HK-2 (cell line): ENCODE data around the gene CIDEB.
A peak's percentile ranks its signal among the peaks of the same experiment; 100 is the strongest.

Experiments
- DNase-seq: peaks from one replicate; pipeline ENCODE4 v3.0.0-alpha.2; 2018; ENCODE audit not compliant: unreplicated experiment

CIDEB gene

DNA sequence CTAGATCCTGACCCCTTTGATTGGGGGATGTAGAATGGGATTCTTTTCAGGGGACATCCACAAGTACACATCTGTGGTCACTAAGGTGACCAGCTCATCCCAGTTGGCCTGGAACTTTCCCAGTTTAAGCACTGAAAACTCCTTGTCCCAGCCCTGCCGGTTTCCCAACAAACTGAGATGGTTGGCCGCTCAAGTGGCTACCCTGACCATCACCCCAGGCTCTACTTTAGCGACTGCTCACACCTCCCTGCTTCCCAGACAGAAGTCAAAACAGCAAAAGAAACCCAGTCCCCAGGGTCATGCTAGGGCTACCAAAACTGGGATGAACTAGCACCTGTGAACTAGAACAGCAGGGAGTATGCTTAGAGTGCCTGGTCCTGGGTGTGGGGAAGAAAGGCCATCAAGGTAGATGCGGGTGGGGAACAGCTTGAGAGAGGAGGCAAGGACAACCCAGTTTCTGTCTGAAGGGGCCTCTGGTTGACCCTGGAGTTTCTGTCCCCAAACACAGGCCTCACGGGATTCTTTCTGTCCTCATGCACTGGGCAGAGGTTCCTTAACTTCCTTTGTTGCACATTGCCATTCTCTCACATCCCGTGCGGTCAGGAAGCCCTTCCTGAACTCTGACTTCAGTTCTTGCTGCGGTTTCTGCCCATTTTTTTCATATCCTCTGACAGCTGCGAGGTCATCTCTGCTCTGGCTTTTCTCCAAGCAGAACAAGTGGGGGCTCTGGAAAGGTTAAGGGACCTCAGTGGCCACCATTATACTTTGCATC lies 5.1 kb upstream of the CIDEB start:
- no peak for DNase-seq

DNA sequence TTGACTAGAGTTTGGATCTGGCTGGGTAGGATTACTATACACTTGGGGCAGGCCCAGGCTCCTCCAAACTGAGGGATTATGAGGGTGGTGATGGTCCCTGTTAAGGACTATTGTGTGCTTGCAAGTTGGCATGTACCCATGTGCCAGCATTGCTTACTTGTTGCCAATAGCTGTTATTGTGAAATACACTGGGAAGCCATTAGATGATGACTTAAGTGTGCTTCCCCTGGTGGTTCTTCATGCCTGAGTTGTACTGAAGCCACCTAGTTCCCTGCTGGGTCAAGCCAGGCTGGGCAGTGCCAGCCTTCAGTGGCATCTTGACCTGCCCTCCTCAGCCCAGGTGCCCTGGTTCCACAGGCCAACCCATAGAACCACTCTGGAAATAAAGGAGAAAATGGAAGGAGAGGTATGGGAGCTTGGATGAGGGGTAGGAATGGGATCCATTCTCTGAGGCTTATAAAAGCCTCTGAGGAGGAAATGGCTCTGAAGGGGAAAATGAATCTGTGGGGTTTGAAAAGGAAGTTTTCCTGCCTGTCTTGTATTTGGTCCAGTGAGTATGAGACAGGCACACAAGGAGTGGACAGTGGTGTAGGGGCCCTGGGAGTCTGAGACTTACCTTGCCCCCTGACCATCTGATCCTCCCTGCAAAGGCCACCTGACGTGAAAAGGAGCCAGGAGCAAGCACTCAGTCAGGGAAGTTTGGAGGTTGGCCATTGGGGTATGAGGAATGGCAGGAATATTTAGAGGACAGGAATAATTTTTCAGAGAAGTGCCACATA lies 4.2 kb upstream of the CIDEB start:
- no peak for DNase-seq

DNA sequence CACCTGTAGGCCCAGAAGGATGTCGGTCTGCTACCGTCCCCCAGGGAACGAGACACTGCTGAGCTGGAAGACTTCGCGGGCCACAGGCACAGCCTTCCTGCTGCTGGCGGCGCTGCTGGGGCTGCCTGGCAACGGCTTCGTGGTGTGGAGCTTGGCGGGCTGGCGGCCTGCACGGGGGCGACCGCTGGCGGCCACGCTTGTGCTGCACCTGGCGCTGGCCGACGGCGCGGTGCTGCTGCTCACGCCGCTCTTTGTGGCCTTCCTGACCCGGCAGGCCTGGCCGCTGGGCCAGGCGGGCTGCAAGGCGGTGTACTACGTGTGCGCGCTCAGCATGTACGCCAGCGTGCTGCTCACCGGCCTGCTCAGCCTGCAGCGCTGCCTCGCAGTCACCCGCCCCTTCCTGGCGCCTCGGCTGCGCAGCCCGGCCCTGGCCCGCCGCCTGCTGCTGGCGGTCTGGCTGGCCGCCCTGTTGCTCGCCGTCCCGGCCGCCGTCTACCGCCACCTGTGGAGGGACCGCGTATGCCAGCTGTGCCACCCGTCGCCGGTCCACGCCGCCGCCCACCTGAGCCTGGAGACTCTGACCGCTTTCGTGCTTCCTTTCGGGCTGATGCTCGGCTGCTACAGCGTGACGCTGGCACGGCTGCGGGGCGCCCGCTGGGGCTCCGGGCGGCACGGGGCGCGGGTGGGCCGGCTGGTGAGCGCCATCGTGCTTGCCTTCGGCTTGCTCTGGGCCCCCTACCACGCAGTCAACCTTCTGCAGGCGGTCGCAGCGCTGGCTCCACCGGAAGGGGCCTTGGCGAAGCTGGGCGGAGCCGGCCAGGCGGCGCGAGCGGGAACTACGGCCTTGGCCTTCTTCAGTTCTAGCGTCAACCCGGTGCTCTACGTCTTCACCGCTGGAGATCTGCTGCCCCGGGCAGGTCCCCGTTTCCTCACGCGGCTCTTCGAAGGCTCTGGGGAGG lies 3.1 kb upstream of the CIDEB start, which contains the start of gene LTB4R:
LTB4R (plus strand) TSS at position 857 of the 959 bp plus-strand sequence. CDS start 4,150 bp downstream, outside the sequence.
- DNase-seq, result no peak

DNA sequence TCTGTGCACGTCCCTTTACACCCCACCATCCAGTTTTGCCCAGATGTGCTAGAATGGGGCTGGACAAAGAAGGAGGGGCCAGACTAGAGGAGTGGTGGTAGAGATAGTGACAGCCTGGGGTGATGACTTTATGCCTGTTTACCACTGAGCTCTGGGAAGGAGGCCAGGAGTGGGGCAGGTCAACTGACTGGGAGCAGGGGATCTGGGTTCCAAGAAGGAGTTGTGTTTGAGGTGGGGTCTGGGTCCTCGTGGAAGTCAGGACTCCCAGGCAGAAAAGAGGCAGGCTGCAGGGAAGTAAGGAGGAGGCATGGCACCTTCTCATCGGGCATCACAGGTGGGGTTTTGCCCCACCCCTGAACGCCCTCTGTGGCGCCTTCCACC lies 2.5 kb upstream of the CIDEB start:
- no peak for DNase-seq

DNA sequence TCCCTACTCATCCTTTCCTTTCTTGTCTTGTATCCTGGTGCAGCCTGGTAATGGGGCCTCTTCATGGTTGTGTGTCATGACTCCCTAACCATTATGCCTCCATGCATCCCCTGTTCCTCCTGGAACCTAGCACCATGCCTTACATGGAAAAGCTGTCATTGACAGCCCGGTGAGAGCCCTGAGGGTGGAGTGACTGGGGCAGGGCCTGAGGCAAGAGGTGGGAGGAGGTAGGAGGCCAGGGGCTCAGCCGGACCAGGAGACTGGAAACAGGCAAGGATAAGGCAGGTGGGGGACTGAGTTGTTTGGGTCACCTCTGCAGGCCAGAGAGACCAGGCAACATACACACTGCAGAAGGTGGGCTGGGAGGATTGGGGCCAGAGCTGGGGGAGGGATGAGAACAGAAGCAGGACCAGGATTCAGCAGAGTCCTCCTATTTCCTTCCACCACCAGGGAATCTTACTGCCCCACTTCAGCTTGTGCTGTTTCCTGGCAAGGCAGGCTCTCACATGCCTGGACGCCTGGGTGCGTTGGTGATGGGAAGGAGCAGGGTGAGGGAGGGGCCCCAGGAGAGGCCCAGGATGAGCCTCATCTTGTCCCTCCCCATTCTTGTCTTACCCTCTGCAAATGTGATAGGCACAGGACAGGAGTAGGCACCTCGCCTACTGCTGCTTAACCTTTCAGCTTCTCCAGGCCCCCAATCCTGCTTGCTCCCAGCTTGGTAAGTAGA lies 1.9 kb upstream of the CIDEB start, which contains the start of gene LTB4R2:
LTB4R2 (plus strand) TSS at position 603 of the 727 bp plus-strand sequence. CDS start 525 bp downstream, outside the sequence.
- DNase-seq, result no peak

DNA sequence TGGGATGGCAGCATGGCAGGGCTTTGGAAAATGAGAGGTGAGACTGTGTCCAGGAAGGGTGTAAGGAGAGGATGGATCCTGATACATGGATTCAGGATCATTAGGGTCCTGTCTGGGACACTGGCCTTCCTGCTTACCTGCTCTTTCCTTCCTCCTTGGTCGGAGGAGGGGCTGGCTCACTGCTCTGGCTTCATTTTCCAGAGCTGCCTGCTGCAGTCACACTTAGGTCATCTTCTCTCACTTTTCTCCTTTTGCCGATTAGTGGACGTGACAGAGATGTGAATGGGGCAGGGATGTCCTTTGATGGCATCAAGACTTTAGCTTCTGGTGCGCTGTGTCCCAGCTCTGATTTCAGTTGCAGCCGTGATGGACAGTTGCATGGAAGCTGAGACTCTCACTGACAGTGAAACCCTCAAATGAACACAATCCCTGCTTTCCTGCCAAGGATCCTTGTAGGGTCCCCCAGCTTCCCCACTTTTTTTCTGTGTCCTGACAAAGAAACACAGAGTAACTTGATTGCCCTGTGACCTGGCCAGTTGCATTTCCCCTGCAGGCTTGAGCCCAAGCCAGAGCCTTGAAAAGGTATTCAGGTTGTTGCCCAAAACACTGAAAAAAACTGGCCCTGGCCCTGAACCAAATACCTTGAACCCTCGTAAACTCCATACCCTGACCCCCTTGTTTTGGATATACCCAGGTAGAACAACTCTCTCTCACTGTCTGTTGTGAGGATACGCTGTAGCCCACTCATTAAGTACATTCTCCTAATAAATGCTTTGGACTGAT lies 756 bp upstream of the CIDEB start:
- DNase-seq, result no peak

DNA sequence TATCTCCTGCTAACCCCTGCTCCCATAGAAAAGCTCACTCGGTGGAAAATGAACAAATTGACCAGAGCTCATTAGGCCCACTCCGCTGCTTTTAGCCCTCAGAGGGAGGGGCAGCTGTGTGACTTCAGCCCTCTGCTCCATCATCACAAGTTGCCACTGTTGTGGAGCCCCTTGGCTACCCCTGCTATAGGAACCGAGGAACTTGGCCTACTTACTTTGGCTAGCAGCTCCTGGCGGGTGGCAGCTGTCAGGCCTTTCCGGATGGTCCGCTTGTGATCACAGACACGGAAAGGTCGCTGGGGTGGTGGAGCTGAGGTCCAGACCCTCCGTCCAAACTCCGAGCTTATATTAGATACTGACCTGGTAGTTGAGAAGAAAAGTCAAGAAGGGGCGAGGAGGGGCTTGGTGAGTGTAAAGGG lies 612 bp downstream of the CIDEB start:
- DNase-seq, result no peak

DNA sequence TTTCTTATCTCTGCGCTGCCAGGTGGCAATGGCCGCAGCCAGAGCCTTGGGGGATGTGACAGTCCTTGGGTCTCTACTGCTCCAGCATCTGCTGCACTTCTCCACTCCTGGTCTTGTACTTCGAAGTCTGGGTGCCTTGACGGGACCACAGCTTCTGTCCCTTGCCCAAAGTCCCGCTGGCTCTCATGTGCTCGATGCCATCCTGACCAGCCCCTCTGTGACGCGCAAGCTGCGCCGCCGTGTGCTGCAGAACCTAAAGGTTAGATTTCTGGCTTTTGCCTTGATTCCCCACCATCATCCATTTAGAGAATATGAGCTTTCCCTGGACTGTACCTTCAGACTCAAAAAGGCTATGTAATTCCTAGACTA lies 3.8 kb downstream of the CIDEB start:
- no peak for DNase-seq

DNA sequence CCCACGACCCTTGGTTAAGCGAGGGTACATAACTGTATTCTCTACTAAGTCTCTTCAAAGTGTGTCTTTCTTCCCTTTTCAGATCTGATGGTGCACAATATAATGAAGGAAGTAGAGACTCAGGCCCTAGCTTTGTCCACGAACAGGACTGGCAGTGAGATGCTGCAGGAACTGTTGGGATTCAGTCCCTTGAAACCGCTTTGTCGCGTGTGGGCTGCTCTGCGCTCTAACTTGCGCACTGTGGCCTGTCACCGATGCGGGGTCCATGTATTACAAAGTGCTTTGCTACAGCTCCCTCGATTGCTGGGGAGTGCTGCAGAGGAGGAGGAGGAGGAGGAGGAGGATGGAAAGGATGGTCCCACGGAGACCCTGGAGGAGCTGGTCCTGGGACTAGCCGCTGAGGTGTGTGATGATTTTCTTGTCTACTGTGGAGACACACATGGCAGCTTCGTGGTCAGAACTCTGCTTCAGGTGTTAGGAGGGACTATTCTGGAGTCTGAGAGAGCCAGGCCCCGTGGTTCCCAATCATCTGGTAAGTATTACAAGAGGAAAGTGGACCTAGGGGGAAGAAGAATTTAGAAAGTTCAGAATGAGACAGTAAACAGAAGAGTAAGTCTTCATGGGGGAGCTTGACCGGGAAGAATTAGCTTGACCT lies 7.3 kb downstream of the CIDEB start:
- DNase-seq, result no peak

DNA sequence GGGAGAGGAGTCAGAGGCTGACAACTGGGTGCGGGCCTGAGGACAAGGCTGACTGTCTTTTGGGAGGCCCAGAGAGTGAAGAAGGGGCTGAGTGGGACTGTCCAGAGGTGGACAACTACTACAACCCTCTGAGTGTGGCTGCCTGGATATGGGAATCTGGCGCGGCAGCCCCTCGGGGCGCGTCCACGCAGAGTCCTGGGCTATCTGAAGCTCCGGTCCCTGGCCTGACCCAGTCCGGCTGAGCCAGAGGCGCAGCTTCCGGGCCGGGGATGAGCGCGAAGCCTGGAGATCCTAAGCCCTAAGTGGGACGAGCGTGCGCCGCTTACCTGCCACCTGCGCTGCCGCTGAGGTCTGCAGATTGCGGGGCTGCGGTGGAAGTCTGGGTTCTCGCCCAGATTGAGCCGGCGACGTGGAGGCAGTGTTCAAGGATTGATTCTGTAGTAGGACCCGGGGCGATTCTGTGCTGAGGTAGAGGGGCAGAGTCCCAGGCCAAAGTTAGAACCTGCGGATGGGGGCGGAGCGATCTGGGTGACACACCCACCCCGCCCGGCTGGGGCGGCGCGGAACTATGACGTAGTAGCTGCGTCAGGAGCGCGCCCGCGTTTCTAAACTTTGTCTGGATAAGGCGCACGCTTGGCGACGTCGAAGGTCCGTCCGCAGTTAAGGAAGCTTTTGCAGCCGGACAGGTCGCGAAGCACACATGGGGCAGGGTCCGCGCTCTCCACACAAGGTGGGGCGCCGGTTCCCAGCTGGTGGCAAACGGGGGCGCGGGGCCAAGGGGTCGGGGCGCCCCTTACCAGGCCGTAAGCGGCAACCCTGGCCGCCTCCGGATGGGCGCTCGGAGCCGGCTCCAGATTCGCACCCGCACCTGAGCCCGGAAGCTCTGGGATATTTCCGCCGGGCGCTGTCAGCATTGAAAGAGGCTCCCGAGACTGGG lies 8.3 kb downstream of the CIDEB start, which contains the start of the genes DHRS1 and NOP9:
DHRS1 (minus strand) TSS at position 526 of the 937 bp plus-strand sequence. CDS start 674 bp downstream, outside the sequence.
NOP9 (plus strand) TSS at position 596 of the 937 bp plus-strand sequence; CDS start at position 701, 105 bp downstream.
- peak; percentile 88 for DNase-seq

DNA sequence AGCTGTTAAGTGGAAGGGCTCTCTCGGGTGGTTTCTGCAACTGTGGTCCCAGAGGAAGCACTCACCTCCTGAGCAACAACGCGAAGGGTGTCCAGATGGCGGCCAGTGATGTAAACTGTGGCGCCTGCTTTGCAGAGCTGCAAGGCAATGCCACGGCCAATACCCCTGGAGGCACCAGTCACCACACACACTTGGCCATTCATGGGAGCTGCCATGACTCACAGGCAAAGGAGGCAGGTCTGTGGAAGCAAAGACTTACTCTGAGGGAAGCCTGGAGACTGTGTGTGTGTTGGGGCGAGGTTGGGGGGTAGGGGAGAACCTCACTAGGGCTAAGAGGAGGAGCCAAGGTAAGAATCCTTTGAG lies 8.9 kb downstream of the CIDEB start:
- peak; percentile 69 for DNase-seq

DNA sequence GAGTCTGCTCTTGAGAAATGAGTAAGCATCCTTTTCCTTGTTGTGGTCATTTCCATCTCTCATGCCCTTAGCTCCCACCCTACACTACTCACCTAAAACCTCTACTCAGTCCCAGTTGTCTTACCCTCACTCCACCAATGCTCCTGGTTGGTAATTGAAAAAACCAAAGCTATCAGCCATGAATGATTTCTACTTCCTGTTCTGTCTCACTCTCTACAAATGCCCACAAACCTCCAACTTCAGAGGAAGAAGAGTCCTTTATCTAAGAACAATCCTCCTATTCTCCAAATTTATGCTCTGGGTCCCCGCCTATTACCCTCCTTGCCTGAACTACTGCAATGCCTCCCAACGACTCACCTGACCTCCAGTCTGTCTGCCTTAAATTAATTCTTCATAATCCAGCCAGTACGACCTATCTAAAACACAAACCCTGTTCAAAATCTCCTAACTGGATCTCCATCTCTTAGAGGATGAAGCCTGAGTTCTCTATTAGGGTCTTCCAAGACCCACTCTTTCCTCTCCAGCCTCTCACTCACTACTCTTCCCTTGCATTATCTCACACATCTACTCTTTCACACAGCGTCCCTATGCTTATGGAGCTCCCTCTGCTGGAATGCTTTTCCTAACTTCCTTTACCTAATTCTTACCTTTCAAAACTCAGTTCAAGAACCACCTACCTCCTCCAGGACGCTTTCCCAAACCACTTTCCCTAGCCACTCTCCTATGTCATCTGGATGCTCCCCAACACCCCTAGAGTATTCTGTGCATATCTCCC lies 10.4 kb downstream of the CIDEB start:
- DNase-seq, result no peak

DNA sequence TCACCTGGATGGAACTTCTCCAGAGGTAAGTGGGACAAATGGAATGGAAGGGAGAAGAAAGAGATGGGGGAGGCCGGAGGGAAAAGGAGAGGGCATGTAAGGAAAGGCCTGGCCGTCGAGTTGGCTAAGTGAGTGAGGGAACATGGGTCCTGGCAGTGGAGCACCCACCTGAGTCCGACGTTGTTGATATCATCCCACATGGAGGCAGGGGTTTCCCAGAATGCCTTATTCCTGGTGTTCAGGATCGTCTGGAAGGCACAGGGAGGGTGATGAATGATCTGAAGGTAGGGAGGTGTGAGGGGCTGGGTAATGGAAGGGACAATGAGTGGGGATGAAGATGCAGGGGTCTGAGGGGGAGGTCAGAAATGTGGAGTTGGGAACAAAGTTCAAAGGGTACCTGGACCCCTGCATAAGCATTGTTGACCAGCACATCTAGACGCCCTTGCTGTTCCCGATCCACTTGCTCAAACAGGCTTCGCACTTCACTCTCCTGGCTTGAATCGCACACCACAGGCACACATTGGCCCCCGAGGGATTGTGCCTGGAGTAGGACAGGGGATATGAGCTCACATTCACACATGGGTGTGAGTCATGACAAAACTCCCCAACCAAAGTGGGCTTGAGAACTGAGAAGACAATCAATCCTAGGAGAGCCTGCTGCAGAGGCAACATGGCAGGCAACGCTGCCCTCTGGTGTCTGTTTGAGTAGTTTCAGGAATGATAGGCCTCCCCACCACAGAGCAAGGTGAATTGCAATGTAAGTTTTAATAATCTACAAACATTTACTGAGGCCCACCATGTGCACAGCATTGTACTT lies 11.2 kb downstream of the CIDEB start:
- DNase-seq, result peak; percentile 78

DNA sequence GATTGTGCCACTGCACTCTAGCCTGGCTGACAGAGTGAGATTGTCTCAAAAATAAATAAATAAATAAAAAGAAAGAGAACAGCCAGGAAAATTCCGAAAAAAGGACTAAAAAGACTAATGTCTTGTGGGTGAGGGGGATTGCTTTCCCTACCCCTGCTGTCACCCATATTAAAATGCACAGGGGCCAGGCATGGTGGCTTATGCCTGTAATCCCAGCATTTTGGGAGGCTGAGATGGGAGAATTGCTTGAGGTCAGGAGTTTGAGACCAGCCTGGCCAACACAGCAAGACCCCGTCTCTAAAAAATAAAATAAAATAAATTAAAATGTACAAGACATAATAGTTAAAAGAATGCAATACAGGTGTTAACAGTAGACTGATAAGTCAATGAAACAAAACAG lies 14.3 kb downstream of the CIDEB start:
- DNase-seq, result no peak

DNA sequence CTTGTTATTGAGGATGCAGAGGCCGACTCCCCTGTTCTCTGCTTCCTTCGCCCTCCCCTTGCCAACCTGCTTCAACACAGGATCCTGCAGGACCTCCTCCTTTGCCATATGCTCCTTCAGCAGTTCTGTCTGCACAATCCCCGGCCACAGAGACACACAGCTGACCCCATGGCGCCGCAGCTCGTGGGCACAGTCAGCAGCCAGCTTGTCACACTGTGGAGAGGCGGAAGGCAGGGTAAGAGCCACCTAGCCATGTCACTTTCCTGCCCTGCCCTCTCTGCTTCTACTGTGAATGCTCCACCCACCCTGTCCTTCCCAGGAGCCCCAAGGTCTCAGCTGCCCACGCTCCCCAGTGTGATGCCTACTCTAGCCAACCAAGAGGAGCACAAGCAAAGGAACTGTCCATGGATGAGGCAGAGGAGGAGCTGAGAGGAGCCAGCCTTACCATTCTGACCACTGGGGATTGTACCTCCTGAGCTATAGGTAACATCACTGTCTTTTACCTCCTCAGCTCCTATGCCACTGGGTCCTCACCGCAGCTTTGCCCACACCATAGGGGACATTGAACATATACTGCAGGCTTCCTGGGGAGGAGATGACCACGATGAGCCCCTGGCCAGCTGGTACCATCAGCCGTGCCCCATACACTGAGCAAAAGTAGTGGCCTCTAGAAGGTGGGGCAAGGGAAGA lies 15.5 kb downstream of the CIDEB start:
- no peak for DNase-seq

DNA sequence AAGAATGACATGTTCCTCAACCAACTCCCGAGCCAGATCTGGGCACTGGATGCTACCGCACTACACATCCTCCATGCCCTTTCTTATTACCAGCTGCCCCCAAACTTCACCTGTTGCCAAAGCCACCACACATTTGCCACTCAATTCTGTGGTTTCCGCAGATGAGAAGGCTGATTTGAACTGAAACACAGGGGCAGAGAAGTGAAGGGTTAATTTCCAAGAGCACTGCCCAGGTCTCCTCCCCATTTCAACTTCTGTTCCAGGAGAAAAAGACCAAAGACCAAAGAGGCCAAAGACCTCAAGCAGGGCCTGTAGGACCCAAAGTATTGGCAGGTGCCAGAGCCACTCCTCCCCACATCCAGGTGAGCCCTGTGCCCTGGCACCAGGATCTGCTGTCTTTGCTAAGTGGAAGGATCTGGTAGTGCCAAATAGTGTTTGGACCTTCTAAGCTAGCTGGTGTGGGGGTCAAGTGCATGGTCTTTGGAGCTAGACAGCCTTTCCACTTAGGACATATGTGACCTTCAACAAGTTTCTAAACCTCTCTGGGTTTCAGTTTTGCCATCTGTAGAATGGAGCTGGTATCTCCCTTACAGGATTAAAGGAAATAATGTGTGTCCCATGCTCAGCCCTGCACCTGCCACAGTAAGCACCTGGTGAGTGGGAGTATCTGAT lies 16.2 kb downstream of the CIDEB start:
- no peak for DNase-seq
